Measurements from ENCODE around the gene WDR41.

DNA sequence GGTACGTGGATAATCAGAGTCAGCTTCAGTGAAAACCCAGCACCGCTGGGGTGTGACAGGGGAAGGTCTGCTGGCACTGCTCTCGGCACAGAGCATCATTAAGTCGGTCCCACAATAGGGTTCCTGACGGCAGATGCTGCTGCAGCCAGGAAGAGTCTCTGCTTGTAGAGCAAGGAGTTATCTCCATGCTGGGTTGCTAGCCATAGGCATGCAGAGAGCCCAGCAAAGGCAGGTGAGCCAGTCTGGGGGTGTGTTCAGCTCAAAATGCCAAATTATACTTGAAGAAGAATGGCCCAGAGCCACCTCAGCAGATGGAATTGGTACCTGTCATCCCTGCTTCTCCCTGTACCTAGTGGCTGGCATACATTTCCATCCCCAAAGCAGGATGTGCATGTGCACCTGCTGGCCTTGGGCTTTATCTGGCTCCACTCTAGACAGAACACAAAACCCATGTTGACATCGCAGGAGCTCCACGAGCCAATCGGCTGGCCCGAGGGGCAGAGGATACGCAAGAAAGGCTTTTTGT lies 100.8 kb downstream of the WDR41 start:
- TF ChIP-seq MAFK (IDR thresholded peaks at IDR 0.05; ENCODE audit: low read depth, low read length) (no peak), SMC3 (IDR thresholded peaks at IDR 0.05; ENCODE audit: low read depth, low read length) (no peak), MXI1 (IDR thresholded peaks at IDR 0.05; ENCODE audit: borderline replicate concordance, low read depth, low read length) (no peak), RAD21 (IDR thresholded peaks at IDR 0.05; ENCODE audit: low read length) (no peak), FOS (IDR thresholded peaks at IDR 0.05; ENCODE audit: low read depth, low read length) (no peak), POLR2A (IDR thresholded peaks at IDR 0.05; ENCODE audit: low read depth, low read length) (no peak)
- TF ChIP-seq, protein P1, sequence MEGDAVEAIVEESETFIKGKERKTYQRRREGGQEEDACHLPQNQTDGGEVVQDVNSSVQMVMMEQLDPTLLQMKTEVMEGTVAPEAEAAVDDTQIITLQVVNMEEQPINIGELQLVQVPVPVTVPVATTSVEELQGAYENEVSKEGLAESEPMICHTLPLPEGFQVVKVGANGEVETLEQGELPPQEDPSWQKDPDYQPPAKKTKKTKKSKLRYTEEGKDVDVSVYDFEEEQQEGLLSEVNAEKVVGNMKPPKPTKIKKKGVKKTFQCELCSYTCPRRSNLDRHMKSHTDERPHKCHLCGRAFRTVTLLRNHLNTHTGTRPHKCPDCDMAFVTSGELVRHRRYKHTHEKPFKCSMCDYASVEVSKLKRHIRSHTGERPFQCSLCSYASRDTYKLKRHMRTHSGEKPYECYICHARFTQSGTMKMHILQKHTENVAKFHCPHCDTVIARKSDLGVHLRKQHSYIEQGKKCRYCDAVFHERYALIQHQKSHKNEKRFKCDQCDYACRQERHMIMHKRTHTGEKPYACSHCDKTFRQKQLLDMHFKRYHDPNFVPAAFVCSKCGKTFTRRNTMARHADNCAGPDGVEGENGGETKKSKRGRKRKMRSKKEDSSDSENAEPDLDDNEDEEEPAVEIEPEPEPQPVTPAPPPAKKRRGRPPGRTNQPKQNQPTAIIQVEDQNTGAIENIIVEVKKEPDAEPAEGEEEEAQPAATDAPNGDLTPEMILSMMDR (conservative IDR thresholded peaks at IDR 0.05; ENCODE audit: low read depth, low read length), result no peak
- TF ChIP-seq, protein P2, sequence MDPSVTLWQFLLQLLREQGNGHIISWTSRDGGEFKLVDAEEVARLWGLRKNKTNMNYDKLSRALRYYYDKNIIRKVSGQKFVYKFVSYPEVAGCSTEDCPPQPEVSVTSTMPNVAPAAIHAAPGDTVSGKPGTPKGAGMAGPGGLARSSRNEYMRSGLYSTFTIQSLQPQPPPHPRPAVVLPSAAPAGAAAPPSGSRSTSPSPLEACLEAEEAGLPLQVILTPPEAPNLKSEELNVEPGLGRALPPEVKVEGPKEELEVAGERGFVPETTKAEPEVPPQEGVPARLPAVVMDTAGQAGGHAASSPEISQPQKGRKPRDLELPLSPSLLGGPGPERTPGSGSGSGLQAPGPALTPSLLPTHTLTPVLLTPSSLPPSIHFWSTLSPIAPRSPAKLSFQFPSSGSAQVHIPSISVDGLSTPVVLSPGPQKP (IDR thresholded peaks at IDR 0.05; ENCODE audit: borderline replicate concordance, low read depth, low read length), result no peak

Measured in IMR-90 (cell line).